GM21447 (cell line): Measurements from ENCODE around the gene CD81.

Source experiments
- ATAC-seq: cut with Tn5 transposase; IDR thresholded peaks from one replicate; pipeline ENCODE4 v1.9.1; 2021; ENCODE audit not compliant: unreplicated experiment

The CD81 gene

DNA sequence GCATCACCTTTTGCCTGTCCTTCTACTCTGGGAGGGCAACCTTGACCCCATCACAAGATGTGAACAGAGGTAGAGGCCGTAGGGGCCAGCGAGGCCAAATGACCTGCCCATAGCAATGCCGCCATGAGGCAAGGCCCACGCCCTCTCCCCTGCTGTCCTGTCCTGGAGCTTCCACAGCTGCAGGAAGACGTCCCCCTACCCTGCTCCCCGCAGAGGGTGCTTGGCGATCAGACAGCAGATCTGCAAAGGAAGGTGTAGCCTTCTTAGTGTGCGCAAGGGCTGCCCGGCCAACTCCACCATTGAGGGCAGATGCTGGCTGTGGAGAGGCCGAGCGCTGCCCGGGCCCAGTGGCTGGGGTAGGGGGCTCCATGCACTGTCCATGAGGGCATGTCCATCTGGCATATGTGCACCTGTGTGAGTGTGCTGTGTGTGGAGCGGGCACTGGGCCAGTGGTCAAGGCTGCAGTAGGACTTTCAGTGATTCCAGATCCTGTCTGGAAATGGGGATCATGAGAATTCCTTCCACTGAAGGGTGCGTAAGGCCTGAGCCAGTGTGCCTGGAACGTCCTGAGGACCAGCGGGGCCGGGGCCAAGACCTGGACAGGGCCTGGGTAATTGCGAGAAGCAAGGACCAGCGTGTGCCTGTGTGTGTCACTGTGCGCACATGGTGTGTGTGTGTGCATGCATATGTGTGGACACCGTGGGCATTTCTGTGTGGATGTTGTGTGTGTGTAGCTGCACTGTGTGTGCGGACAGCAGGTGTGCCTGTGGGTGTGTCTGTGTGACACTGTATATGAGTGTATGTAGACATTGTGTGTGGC, 56.2 kb downstream of the CD81 start:
- no peak for ATAC-seq

GRCh38 chr11:2434008-2434407, 56.9 kb downstream of the CD81 start:
- no peak for ATAC-seq

DNA sequence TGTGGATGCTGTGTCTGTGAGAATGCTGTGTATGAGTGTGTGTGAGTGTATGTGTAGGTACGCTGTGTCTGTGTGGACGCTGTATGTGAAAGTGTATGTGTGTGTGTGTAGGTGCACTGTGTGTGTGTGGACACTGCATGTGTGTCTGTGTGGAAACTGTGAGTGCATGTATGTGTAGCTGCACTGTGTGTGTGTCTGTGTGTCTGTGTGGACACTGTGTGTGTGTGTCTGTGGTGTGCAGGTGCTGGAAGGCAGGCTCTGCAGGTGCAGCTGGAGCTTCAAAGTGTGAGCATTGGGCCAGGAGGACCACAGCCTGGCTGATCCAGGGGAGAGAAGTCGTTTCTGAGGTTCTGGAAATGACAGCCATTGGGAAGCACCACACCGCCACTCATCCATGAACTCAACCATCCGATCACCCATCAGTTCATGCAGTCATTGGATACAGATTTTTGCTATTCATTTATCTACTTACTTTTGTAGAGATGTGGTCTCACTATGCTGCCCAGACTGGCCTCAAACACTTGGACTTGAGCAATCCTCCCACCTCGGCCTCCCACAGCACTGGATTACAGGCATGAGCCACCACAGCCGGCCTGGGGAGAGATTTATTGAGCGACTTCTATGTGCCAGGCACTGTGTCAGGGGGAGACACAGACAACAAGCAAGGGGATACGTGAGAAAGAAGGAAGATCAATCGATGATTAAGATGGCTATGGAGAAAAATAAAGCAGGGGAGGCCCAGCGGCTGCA, 57.6 kb downstream of the CD81 start:
- ATAC-seq = no peak

- no peak for ATAC-seq
Measured at GRCh38 chr11:2435288-2436012, 58.3 kb downstream of the CD81 start.

DNA sequence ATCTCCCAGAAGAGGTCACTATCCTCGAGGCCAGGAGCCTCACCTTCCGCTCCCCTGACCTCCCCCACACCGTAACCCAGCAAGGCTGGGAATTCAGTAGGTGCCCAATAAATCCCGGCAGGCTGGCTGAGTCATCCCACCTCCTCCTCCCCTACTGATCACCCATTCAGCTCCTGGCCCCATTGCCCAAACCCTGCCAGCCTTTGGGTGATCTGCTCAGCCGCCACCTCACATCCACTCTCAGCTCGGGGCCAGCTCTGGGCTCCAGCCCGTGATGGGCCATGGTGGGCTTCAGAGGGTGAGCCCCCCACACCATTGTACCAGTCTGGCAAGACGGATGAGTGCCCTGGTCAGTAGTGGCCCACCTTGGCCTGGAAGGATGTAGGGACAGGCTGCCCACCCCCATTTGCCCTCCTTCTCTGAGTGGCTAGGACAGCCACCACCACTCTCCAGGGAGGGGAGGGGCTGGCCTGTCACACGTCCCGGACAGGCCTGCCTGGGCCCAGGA, 59.0 kb downstream of the CD81 start:
- ATAC-seq = no peak

DNA sequence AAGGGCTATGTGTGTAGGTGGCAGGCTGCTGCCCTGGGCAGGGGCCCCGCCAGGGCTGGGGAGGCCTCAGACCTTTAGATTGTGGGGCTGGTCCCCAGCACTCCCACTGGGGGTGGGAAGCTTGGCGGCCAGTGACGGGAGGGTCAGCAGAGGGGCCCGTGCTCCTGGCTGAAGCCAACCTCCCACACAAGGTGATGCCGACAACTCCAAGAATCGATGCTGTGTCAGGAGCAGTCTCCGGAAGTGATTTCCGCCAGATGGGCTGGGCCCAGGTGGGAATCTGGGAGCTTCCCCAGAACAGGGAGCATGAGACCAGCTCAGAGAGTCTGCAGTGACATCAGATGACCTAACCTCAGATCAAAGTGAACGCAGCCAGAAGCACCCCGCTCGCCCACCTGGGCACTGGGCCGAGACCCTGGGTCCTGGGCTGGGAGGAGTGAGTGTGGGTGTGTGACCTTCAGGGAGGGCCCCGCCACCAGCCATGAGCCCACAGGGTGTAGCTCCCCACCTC, 59.5 kb downstream of the CD81 start:
- ATAC-seq = no peak

DNA sequence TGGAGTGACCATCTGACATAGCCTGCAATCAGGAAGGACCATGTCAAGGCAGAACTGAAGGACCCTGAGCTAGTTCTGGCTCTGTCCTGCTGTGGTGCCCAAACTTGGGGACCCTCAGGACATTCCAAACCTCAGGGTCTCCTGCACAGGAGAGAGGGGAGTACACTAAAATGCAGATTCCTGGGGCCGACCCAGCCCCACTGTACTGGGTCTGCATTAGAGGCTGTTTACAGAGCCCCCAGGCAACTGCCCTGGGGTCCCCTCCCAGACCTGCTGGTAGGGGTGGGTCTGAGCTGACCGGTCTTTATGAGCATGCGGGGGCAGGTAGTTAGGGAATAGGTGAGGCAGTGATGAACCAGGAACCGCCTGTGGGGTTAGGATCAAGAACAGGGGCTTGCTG, 60.4 kb downstream of the CD81 start:
- ATAC-seq = no peak

GRCh38 chr11:2439820-2440219, 62.7 kb downstream of the CD81 start:
- no peak for ATAC-seq

- no peak for ATAC-seq
Measured at GRCh38 chr11:2440646-2441045, 63.5 kb downstream of the CD81 start.

DNA sequence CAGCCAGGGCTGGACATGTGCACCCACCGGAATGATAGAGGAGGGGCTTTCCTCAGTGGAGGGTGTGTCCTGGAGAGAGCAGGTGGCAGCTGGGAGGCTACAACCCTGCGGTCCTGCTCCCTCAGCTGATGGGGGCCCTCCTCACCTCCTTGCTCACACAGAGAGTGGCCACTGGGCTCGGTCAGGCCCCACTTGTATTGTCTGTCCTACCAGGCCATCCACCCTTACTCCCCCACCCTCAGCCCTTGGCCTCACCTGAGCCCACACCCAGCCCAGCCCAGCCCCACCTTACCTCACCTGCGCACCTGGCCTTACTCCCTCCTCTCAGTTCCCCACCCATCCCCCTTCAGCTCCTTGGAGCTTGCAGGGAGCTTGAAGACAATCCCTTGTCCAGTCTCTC, 64.1 kb downstream of the CD81 start:
- no peak for ATAC-seq

DNA sequence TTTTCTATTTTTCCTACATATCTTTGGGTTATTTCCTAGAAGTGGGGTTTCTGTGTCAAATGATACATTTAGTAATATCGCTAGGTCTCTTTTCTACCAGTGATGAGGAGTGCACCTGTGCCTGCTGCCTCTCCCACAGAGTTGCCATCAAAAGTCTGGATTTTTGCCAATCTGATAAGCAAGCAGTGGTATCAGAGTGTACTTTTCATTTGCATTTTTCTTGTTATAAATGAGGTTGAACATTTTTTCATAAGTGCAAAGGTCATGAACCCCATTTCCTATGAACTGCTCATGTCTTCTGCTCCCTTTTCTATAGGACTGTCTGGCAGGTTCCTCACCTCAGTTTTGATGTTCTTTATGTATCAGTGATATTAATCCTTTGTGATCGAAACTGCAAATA, 65.5 kb downstream of the CD81 start:
- no peak for ATAC-seq

GRCh38 chr11:2443406-2443805, 66.3 kb downstream of the CD81 start:
- ATAC-seq = no peak

DNA sequence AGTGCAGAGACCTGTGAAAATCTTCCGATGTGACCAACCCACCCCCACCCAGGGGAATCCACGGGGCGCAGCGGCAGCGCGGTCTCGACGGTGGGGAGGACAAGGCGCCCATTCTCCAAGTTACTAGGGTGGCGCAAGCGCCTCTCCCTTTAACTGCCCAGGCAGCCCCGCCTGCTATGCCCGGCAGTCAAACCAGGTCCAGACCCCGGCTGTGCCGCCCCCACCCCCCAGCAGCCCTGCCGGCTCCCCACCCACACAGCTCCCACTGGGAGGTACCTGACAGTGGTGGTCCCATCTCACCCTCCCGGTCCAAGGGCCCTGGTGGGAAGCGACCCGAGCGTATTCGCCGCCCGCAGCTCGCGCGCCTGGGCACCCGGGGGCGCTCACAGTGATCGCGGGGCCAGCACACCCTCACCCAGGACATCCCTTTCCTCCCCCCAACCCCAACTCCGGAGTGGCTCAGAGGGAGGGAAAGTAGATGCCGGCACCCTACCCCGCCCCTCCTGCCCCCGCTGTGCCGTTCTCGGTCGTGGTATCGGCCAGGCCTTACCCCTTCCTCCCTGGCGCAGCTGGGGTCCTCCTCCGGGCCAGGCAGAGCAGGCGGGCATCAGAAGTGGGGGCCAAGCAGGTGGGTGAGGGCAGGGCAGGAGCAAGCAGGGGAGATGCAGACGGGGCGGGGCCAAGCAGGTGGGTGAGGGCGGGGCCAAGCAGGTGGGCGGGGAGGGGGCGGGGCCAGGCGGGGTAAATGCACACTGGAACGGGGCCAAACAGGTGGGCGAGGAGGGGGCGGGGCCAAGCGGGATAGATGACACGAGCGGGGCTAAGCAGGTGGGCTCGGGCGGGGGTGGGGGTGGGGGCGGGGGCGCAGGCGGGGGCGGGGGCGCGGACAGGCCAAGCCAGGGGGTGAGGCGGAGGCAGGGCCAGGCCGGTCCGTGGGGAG, 67.0 kb downstream of the CD81 start, which contains the start of gene TRPM5:
Gene TRPM5, minus strand, starts transcription at position 634 of the 940 bp plus-strand sequence. CDS start 21,478 bp downstream, outside the sequence.
- ATAC-seq = no peak

DNA sequence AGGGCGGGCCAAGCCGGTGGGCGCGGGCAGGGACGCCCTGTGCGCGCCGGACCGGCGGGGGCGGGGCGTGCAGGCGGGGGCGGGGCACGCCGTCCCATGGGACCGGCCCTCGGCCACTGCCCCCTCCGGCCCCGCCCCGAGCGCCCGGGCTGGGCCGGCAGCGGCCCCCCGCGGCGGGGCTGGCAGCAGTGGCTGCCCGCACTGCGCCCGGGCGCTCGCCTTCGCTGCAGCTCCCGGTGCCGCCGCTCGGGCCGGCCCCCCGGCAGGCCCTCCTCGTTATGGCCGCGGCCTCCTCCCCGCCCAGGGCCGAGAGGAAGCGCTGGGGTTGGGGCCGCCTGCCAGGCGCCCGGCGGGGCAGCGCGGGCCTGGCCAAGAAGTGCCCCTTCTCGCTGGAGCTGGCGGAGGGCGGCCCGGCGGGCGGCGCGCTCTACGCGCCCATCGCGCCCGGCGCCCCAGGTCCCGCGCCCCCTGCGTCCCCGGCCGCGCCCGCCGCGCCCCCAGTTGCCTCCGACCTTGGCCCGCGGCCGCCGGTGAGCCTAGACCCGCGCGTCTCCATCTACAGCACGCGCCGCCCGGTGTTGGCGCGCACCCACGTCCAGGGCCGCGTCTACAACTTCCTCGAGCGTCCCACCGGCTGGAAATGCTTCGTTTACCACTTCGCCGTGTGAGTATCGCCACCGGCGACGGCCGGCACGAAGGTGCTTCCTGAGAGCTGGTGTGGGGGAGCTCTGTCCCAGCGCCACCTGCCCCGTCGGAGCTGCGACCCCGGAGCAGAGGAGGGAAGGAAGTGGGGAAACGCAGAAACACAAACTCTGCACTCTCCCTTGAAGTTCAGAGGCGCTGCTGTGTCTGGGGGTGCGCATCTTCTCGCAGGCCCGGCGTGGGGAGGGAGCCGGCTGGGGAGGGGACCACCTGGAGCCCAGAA, 68.0 kb downstream of the CD81 start, which contains the start of gene KCNQ1:
Gene KCNQ1, plus strand, starts transcription at position 188 of the 925 bp plus-strand sequence. Its CDS starts 91 bp downstream, at position 279.
- ATAC-seq = no peak

- ATAC-seq = no peak
Measured at GRCh38 chr11:2445746-2446551, 68.8 kb downstream of the CD81 start.

DNA sequence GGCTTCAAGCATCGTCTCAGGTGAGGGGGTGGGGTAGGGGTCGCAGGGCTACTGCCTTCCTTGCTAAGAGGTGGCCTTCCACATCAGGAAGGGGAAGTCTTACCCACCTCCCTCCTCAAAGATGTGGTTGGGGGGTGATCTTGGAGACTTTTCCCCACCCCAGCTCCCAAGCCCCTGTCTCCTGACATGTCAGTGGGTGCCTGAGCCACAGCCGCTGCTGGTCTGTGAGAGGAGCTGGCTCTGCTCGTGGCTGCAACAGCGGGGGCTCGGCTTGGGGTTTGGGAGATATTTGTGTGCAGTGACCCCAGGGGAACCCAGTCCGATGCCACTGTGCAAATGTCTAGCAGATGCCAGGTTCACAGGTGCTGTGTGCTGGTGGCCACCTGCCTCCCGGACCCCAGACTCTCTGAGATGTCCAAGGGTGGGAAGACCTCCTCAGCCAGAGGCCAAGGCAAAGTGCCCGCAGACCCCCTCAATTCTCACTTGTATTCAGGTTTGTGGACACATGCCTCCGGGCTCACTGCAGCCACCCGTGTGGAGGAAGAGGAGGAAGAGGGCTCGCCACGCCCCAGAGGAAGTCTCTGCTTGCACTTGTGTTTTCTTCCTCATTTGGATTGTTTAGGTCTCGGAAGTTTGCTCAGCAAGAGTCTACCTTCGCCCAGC, 69.6 kb downstream of the CD81 start:
- ATAC-seq = no peak
